K562 (cell line): Measurements from ENCODE around the gene SPTBN4. TPM values are rescaled to one million over a fixed set of nuclear protein-coding genes. Genes with fewer than 3 reads are reported as not detected.
"Not testable (repeated sequence)": the region's sequence is repeated elsewhere in the genome, so short reads cannot be mapped to it uniquely, and the experiment has no call there.

Experiments used
- ATAC-seq: fragments of 200-7000 bp; cut with Tn5 transposase; 3 replicates; pipeline ENCODE4 v1.9.1; 2020; ENCODE audit warnings: moderate library complexity
- BruUV-seq: library from RNA; stranded (reverse); fragments of 400-500 nt; replicated peaks from 2 replicates; lab custom pipeline; 2021; lab: Mats Ljungman, UMichigan
- CTCF ChIA-PET: fragments of 300-600 bp; formaldehyde crosslinking; extraction: SDS; loops from one replicate; lab custom pipeline; 2021; ENCODE audit warnings: low intra/inter-chr PET ratio; lab: Yijun Ruan, JAX
- POLR2A ChIA-PET: fragments of 300-600, 350-650 bp; sonication (Branson Sonifier 250); formaldehyde crosslinking; extraction: SDS; loops from one replicate; lab custom pipeline; 2021; ENCODE audit warnings: antibody characterized with exemption, inconsistent platforms; lab: Yijun Ruan, JAX
- DNase-seq, 4 experiments: peaks; one replicate each; pipeline versions ENCODE4 v3.0.0 to v3.0.0-alpha.2; 2011 to 2018; ENCODE audit warnings: low spot score in 3 of 4, mixed read lengths in 3 of 4; ENCODE audit errors: extremely low read depth in 1 of 4
- FAIRE-seq: peaks from 2 replicates; lab custom pipeline; 2011; peaks lifted over from hg19 to GRCh38; lab: Jason Lieb, UNC
- H2AFZ ChIP-seq: 2 replicates; pipeline ENCODE4 v1.6.0; 2011; ENCODE audit warnings: low read depth, low read length, control low read depth, inconsistent platforms
- H3K27ac ChIP-seq: fragments of 200-600 bp; 3 replicates; pipeline ENCODE4 v1.8.0; 2011; ENCODE audit warnings: low read depth, mild to moderate bottlenecking, control low read depth, inconsistent platforms, low read length, moderate library complexity, mixed read lengths; ENCODE audit errors: extremely low read depth
- H3K27me3 ChIP-seq, 2 experiments: fragments of 300-600 bp in 1 of 2; 2 replicates in 1 of 2; 3 replicates in 1 of 2; pipeline versions ENCODE4 v1.6.0 to v1.8.0; 2011; ENCODE audit warnings: inconsistent platforms in 2 of 2, low read length in 2 of 2, mild to moderate bottlenecking in 1 of 2, mixed read lengths in 1 of 2, moderate library complexity in 1 of 2; ENCODE audit not compliant: control insufficient read depth in 2 of 2, insufficient read depth in 2 of 2
- H3K36me3 ChIP-seq: fragments of 300-600 bp; 3 replicates; pipeline ENCODE4 v1.8.0; 2011; ENCODE audit warnings: mild to moderate bottlenecking, low read length, inconsistent platforms; ENCODE audit not compliant: control insufficient read depth, insufficient read depth
- H3K4me1 ChIP-seq, 2 experiments: fragments of 200-600 bp in 1 of 2; replicated peaks in 1 of 2; 2 replicates in 1 of 2; 3 replicates in 1 of 2; pipeline versions ENCODE4 v1.5.1 to v1.8.0; 2011; ENCODE audit warnings: inconsistent platforms in 2 of 2, low read length in 2 of 2, mild to moderate bottlenecking in 1 of 2, mixed read lengths in 1 of 2, moderate library complexity in 1 of 2; ENCODE audit not compliant: control insufficient read depth in 2 of 2, insufficient read depth in 2 of 2
- H3K4me2 ChIP-seq: 2 replicates; pipeline ENCODE4 v1.6.1; 2011; ENCODE audit warnings: low read length, control low read depth, inconsistent platforms, mixed read lengths; ENCODE audit not compliant: insufficient read depth
- H3K4me3 ChIP-seq: fragments of 200-600 bp; sonication (generic), shearing (Covaris generic); 2 replicates; pipeline ENCODE4 v1.5.1; 2016; ENCODE audit warnings: control low read depth, inconsistent platforms
- H3K79me2 ChIP-seq: fragments of 200-600 bp; 3 replicates; pipeline ENCODE4 v1.8.0; 2011; ENCODE audit warnings: low read length, inconsistent platforms; ENCODE audit not compliant: control insufficient read depth, insufficient read depth
- H3K9ac ChIP-seq, 2 experiments: 2 replicates each; pipeline versions ENCODE4 v1.6.0 to v1.6.1; 2011; ENCODE audit warnings: low read depth in 2 of 2, low read length in 2 of 2, control low read depth in 1 of 2, inconsistent platforms in 1 of 2, mild to moderate bottlenecking in 1 of 2, mixed read lengths in 1 of 2; ENCODE audit not compliant: insufficient read depth in 1 of 2
- H3K9me1 ChIP-seq: one replicate; pipeline ENCODE4 v1.6.0; 2011; ENCODE audit warnings: inconsistent platforms, mild to moderate bottlenecking, low read length, moderate library complexity; ENCODE audit not compliant: control insufficient read depth, insufficient read depth
- H3K9me3 ChIP-seq: replicated peaks from 2 replicates; pipeline ENCODE4 v1.5.1; 2011; ENCODE audit warnings: low read depth, low read length, inconsistent platforms; ENCODE audit not compliant: control insufficient read depth, insufficient read depth
- H4K20me1 ChIP-seq: replicated peaks from 2 replicates; pipeline ENCODE4 v1.6.1; 2011; ENCODE audit warnings: low read length, inconsistent platforms, mixed read lengths; ENCODE audit not compliant: control insufficient read depth, insufficient read depth
- CEBPB ChIP-seq: fragments of 450-650 bp; IDR thresholded peaks from 2 replicates; pipeline ENCODE4 v1.6.1; 2016; ENCODE audit warnings: missing genetic modification characterization, missing compliant biosample characterization
- CEBPG ChIP-seq, 3 experiments: fragments of 200-800 bp in 1 of 3; sonication (Bioruptor generic) in 1 of 3; sonication (generic) in 1 of 3; formaldehyde crosslinking in 1 of 3; IDR thresholded peaks in 2 of 3; conservative IDR thresholded peaks in 1 of 3; 2 replicates each; pipeline versions ENCODE4 v1.6.1 to v1.8.0; 2016 to 2022; ENCODE audit warnings: missing compliant biosample characterization in 2 of 3, missing genetic modification characterization in 2 of 3, mild to moderate bottlenecking in 1 of 3, missing genetic modification reagents in 1 of 3
- WGBS: fragments of 100-300 bp; shearing (Covaris generic); methylation state at CpG from one replicate; pipeline ENCODE4 v1.1.6; 2016; ENCODE audit warnings: low coverage, mixed read lengths; ENCODE audit not compliant: insufficient coverage; ENCODE audit errors: missing lambda C conversion rate; 5-methylcytosine and 5-hydroxymethylcytosine counted together
- in situ Hi-C: fragments of 300-500 bp; cut with MboI; formaldehyde crosslinking; loops from 4 replicates; pipeline ENCODE4 v1.15.0; 2018; ENCODE audit warnings: inconsistent platforms, mixed read lengths
- intact Hi-C: fragments of 100-400 bp; cut with micrococcal nuclease; formaldehyde crosslinking; loops from 2 replicates; pipeline ENCODE4 v1.14.2; 2022
- polyA plus RNA-seq, 8 experiments: library from polyadenylated mRNA; depleted of rRNA in 4 of 8; stranded (reverse) in 5 of 8; unstranded in 3 of 8; fragments of >200 nt; fragmentation: Nextera tagmentation in 2 of 8; fragmentation: Illumina TruSeq in 1 of 8; extraction: Ambion mirVana in 2 of 8; extraction: Trizol in 1 of 8; gene quantifications; 2 replicates each; pipeline versions ENCODE4 v1.2.1 to v1.2.3, GENCODE V29; 2011 to 2014; ENCODE audit warnings: inconsistent platforms in 1 of 8, missing spikeins in 1 of 8
- total RNA-seq, 7 experiments: library from RNA; depleted of rRNA in 6 of 7; stranded (reverse); fragments of >200 nt in 6 of 7; fragmentation: Illumina TruSeq in 2 of 7; extraction: Trizol in 2 of 7; gene quantifications; 2 replicates each; pipeline versions ENCODE4 v1.2.1 to v1.2.3, GENCODE V29; 2011 to 2021; ENCODE audit warnings: low replicate concordance in 1 of 7
- TF ChIP-seq, protein P1 (sequence below), 2 experiments: fragments of 450-650 bp in 1 of 2; sonication (generic) in 1 of 2; formaldehyde crosslinking in 1 of 2; IDR thresholded peaks in 1 of 2; conservative IDR thresholded peaks in 1 of 2; 2 replicates each; pipeline versions ENCODE4 v1.6.1 to v1.8.1; 2016 to 2023; ENCODE audit warnings: mild to moderate bottlenecking in 2 of 2, moderate library complexity in 2 of 2, inconsistent platforms in 1 of 2, missing genetic modification reagents in 1 of 2

The SPTBN4 gene
- total and polyA plus RNA-seq, 9 of the 15 experiments (the other 6 are each of a cell fraction or from before 2014, with no cell fraction given): 0.01 to 1.5 (median 0.86) TPM

DNA sequence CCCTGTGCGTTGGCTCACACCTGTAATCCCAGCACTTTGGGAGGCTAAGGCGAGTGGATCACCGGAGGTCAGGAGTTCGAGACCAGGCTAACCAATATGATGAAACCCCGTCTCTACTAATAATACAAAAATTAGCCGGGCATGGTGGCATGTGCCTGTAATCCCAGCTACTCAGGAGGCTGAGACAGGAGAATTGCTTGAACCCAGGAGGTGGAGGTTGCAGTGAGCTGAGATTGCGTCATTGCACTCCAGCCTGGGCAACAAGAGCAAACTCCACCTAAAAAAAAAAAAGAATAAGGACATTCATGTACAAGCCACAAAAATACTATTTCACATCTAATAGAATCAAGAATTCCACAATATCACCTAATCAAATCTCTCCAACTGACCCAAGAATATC, 38.6 kb upstream of the SPTBN4 start:
- CTCF ChIA-PET, H3K27ac ChIP-seq, BruUV-seq, ATAC-seq, H3K27me3 ChIP-seq, H4K20me1 ChIP-seq, H3K9me1 ChIP-seq, H3K4me3 ChIP-seq, H3K36me3 ChIP-seq, H3K9me3 ChIP-seq, H2AFZ ChIP-seq, H3K4me2 ChIP-seq, H3K9ac ChIP-seq, DNase-seq, intact Hi-C loops, FAIRE-seq, in situ Hi-C loops: not testable (repeated sequence)
- H3K79me2 ChIP-seq: peaks cover 27% of the 10 kb centered on the region
- POLR2A ChIA-PET: interaction anchor here (0.6 to 2.6 kb wide), 2 partner anchors 15 to 780 kb away, joined by 3 to 25 read pairs; partner anchors contain the start of gene SERTAD3
- TF ChIP-seq CEBPB (tag) (peak; percentile 71), CEBPG (CRISPR knock-in tag; IDR thresholded peaks at IDR 0.05) (peak; percentile 48; the same call in 1 of the 2 replicates), CEBPG (tag; conservative IDR thresholded peaks at IDR 0.05 in 1 of 2, IDR thresholded peaks at IDR 0.05 in 1 of 2) (peak in 1 of 2 experiments; percentile 48; a peak in 1 of 4 replicates)
- TF ChIP-seq, protein P1, sequence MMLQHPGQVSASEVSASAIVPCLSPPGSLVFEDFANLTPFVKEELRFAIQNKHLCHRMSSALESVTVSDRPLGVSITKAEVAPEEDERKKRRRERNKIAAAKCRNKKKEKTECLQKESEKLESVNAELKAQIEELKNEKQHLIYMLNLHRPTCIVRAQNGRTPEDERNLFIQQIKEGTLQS (IDR thresholded peaks at IDR 0.05): 0 out of 2 replicates have a peak, but pooled peaks have one; percentile 31
- TF ChIP-seq, protein P1 (CRISPR knock-in tag; conservative IDR thresholded peaks at IDR 0.05): not testable (repeated sequence)
- WGBS: 87% methylated on average over 7 of the region's 7 CpGs
- H3K4me1 ChIP-seq: peaks cover 3 to 26% of the 10 kb centered on the region in 2 experiments; a peak in 4 of 5 replicates
